AG10803 (cell line): ENCODE measurements around the gene DPM1.

Source experiments
- DNase-seq: peaks from one replicate; pipeline ENCODE4 v3.0.0; 2010; ENCODE audit warnings: low read depth
- H3K4me3 ChIP-seq: 2 replicates; pipeline ENCODE4 v1.5.1; 2011; ENCODE audit warnings: mild to moderate bottlenecking, low read length, control low read depth
- TF ChIP-seq, protein P1 (sequence below): conservative IDR thresholded peaks from 2 replicates; pipeline ENCODE4 v1.5.1; 2011; ENCODE audit warnings: mild to moderate bottlenecking, low read length, control low read depth, inconsistent platforms

Gene DPM1

GRCh38 chr20:50992336-50992732 lies 34.0 kb upstream of the DPM1 start:
- no peak for DNase-seq
- H3K4me3 ChIP-seq: no peak overlapping the region
- TF ChIP-seq, protein P1, sequence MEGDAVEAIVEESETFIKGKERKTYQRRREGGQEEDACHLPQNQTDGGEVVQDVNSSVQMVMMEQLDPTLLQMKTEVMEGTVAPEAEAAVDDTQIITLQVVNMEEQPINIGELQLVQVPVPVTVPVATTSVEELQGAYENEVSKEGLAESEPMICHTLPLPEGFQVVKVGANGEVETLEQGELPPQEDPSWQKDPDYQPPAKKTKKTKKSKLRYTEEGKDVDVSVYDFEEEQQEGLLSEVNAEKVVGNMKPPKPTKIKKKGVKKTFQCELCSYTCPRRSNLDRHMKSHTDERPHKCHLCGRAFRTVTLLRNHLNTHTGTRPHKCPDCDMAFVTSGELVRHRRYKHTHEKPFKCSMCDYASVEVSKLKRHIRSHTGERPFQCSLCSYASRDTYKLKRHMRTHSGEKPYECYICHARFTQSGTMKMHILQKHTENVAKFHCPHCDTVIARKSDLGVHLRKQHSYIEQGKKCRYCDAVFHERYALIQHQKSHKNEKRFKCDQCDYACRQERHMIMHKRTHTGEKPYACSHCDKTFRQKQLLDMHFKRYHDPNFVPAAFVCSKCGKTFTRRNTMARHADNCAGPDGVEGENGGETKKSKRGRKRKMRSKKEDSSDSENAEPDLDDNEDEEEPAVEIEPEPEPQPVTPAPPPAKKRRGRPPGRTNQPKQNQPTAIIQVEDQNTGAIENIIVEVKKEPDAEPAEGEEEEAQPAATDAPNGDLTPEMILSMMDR: no peak

GRCh38 chr20:50991076-50991475 lies 32.7 kb upstream of the DPM1 start:
- DNase-seq: no peak
- H3K4me3 ChIP-seq: no peak overlapping the region
- TF ChIP-seq, protein P1: no peak

- H3K4me3 ChIP-seq: no peak overlapping the region
- DNase-seq: peak; percentile 86
- TF ChIP-seq, protein P1: peak; percentile 95
These were observed 29.3 kb upstream of the DPM1 start for GRCh38 chr20:50987493-50988210.

DNA sequence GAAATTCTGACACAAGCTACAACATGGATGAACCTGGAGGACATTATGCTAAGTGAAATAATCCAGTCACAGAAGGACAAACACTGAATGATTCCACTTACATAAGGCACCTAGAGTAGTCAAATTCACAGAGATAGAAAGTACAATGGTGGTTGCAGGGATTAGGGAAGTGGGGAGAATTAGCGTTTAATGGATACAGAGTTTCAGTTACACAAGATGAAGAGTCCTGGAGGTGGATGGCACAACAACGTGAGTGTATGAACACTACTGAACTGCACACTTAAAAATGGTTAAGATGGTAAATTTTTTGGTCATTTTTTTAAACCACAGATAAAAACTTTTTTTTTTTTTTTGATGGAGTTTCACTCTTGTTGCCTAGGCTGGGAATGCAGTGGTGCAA lies 25.0 kb upstream of the DPM1 start:
- TF ChIP-seq, protein P1: no peak
- no peak for DNase-seq
- no peak overlapping the region for H3K4me3 ChIP-seq

GRCh38 chr20:50982363-50982762 lies 24.0 kb upstream of the DPM1 start:
- H3K4me3 ChIP-seq: no peak overlapping the region
- TF ChIP-seq, protein P1: no peak
- DNase-seq: peak; percentile 71

GRCh38 chr20:50981714-50982048 lies 23.3 kb upstream of the DPM1 start:
- H3K4me3 ChIP-seq: no peak overlapping the region
- DNase-seq: no peak
- TF ChIP-seq, protein P1: no peak

DNA sequence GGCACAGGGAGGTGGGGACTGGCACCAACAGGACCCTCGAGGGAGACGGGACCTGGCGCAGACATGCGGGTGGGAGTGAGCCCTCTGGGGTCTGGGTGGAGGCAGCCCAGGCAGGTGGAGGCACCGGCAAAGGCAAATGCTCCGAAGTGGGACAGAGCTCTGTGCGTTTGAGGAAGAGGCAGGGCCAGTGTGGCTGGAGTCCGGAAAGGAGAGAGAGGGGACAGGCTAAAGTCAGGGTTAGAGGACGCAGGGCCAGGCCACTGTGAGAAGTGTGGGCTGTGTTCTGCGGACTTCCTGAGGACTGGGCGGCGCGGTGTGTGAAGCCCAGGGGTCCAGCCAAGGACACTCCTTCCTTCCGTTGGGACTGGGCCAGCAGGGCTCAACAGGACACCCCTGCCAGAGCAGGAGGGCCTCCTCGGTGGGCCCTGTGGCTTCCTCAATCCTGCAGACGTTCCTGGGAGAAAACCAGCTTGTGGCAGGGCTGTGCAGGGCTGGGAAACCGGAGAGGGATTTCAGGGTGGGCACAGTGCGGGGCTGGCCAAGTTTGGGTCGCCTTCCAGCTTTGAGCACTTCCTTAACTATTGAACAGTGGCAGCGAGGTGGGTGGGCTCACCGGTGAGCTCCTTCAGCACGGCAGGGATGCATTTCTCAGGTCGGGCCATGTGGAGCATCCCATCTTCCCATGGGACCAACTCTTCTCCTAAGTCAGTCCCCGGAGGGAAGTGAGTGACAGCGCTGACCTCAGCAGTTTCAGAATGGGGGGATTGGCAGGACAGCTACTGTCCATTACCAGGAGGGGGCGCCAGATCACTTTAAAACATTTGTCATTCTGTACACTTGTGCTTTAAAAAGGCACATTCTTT lies 22.8 kb upstream of the DPM1 start:
- H3K4me3 ChIP-seq: no peak overlapping the region
- peak; percentile 64 for DNase-seq
- TF ChIP-seq, protein P1: peak; percentile 78
